Peyer's patch (tissue), 4 donors: ENCODE measurements around the gene ZSCAN10.

Source experiments
- CTCF ChIP-seq, 6 experiments: fragments of 450-650 bp in 4 of 6; fragments of 200-600 bp in 2 of 6; sonication (generic) in 1 of 6; IDR thresholded peaks; one replicate each; pipeline ENCODE4 v1.5.1; 2017 to 2019; ENCODE audit warnings: antibody characterized with exemption in 6 of 6, mild to moderate bottlenecking in 3 of 6, moderate library complexity in 1 of 6
- POLR2A ChIP-seq, 2 donors: fragments of 450-650 bp; IDR thresholded peaks; one replicate each; pipeline ENCODE4 v1.5.1; 2017; ENCODE audit warnings: antibody characterized with exemption in 2 of 2, mild to moderate bottlenecking in 2 of 2, moderate library complexity in 2 of 2

- no peak for TF ChIP-seq CTCF (IDR thresholded peaks at IDR 0.05)
- no peak for TF ChIP-seq POLR2A (IDR thresholded peaks at IDR 0.05)
Measured at GRCh38 chr16:3075523-3075915, 23.6 kb downstream of the ZSCAN10 start.
